NB4 (cell line): ENCODE data around the gene PER3.

Experiments
- DNase-seq: peaks from one replicate; pipeline ENCODE4 v3.0.0; 2010; ENCODE audit warnings: low read depth
- H3K4me3 ChIP-seq: one replicate; pipeline ENCODE4 v1.5.1; 2011; ENCODE audit warnings: mild to moderate bottlenecking, low read depth, low read length, moderate library complexity
- MYC ChIP-seq: IDR thresholded peaks from 2 replicates; pipeline ENCODE4 v1.6.1; 2011; ENCODE audit warnings: low read depth, low read length
- POLR2A ChIP-seq: IDR thresholded peaks from 2 replicates; pipeline ENCODE4 v1.6.1; 2011; ENCODE audit warnings: mild to moderate bottlenecking; ENCODE audit not compliant: insufficient read length; ENCODE audit errors: extremely low read depth
- TF ChIP-seq, protein P1 (sequence below): IDR thresholded peaks from 2 replicates; pipeline ENCODE4 v1.6.1; 2011; ENCODE audit warnings: low read depth, low read length
- TF ChIP-seq, protein P2 (sequence below): IDR thresholded peaks from one replicate; pipeline ENCODE4 v1.5.1; 2012; ENCODE audit warnings: low read depth, low read length

PER3 gene

DNA sequence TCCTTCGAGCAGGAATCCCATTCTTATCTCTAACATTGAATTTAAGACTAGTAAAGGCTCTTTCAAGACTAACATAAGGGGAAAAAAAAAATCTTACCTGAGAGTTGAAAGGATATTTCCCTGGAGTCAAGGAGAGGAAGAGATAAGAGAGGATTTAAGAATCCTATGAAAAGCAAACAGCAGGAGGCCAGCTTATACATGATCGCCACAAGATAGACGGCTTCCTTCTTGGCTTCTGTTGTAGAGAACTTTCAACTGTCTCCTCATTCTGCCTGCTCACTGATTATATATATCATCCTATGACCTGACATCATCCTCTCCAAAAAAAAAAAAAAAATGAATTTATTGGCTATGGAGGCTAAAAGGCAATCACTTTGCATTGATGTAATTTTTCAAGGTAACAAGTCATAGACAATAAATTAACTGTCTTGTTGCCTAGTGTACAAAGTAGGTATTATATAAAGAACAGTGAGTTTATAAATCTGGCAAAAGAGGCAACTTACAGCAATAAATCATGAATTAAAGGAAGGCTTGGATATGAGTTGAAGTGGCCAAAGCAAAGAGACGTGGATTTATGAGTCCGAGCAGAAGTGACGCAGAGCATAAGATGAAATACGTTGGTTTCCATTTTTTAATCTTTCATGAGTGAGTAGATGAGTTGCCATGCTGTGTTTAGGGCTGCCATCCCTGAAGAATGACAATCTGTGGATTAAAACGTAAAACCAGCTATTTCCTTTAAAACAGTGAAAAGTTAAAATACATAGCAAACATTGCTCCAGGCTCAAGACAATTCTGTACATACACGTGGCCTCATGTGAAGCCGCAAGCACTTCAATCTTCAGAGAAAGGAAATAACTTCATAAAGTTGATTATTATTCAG lies 69.0 kb downstream of the PER3 start, which contains the start of gene UTS2:
UTS2 (minus strand) TSS at position 262 of the 880 bp plus-strand sequence; CDS start at position 200, 62 bp downstream.
- no peak within 1 kb of the TSS for H3K4me3 ChIP-seq
- DNase-seq, result no peak
- TF ChIP-seq, protein P1, sequence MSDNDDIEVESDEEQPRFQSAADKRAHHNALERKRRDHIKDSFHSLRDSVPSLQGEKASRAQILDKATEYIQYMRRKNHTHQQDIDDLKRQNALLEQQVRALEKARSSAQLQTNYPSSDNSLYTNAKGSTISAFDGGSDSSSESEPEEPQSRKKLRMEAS, result no peak
- TF ChIP-seq, protein P2, sequence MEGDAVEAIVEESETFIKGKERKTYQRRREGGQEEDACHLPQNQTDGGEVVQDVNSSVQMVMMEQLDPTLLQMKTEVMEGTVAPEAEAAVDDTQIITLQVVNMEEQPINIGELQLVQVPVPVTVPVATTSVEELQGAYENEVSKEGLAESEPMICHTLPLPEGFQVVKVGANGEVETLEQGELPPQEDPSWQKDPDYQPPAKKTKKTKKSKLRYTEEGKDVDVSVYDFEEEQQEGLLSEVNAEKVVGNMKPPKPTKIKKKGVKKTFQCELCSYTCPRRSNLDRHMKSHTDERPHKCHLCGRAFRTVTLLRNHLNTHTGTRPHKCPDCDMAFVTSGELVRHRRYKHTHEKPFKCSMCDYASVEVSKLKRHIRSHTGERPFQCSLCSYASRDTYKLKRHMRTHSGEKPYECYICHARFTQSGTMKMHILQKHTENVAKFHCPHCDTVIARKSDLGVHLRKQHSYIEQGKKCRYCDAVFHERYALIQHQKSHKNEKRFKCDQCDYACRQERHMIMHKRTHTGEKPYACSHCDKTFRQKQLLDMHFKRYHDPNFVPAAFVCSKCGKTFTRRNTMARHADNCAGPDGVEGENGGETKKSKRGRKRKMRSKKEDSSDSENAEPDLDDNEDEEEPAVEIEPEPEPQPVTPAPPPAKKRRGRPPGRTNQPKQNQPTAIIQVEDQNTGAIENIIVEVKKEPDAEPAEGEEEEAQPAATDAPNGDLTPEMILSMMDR, result no peak
- TF ChIP-seq MYC, result no peak
- no peak for TF ChIP-seq POLR2A

DNA sequence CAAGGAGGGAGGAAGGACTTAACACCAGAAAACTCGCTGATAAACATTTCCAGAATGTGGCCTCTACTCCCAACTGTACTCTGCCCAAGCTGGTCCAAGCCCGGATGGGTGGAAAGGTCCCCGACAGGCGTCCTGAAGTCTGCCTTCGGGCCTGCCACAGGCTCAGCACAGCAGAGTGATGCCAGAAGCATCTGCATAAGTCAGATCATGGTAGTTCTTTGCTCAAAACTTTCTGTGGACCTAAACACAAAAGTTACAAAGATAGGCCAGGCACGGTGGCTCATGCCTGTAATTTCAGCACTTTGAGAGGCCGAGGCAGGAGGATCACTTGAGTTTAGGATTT lies 69.6 kb downstream of the PER3 start:
- no peak for DNase-seq
- TF ChIP-seq MYC, result no peak
- TF ChIP-seq, protein P1, result no peak
- TF ChIP-seq, protein P2, result no peak
- no peak for TF ChIP-seq POLR2A
- no peak overlapping the region for H3K4me3 ChIP-seq

DNA sequence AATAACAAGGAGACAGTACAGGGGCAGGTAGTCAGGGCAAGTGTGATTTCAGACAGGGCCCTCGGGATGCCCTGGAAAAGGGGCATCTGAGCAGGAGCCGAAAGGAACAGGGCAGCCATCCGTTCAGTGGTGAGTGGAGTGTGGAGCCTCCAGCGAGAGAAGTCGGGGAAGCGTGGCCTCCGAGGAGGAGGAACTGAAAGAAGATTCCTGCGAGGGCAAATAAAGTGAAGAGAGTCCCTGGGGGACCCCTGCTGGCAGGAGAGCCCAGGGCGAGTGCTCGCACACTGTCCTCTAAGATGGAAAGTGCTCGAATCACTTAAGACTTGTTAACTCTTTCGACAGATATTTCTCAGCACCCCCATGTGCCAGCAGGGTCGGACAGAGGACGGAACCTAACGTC lies 72.3 kb downstream of the PER3 start:
- DNase-seq, result peak; percentile 72
- no peak overlapping the region for H3K4me3 ChIP-seq
- TF ChIP-seq, protein P2, result peak; percentile 18
- no peak for TF ChIP-seq MYC

DNA sequence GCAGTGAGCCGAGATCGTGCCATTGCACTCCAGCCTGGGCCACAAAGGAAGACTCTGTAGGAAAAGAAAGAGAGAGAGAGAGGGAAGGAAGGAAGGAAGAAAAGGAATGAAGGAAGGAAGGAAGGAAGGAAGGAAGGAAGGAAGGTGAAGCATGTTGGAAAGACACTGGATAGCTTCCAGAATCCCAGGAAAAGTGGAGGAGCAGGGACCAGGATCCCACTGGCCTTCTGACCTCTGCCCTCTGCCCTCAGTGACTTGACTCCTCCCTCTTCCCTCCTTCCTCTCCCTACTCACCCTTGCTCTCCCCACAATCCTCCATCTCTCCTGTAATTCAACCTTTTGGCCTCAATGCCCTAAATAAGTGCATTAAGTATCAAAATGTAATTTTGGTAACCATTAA lies 72.9 kb downstream of the PER3 start:
- DNase-seq, result no peak
- H3K4me3 ChIP-seq, result no peak overlapping the region
- TF ChIP-seq POLR2A (no peak), MYC (no peak)
- TF ChIP-seq, protein P2, result no peak
- TF ChIP-seq, protein P1, result no peak

DNA sequence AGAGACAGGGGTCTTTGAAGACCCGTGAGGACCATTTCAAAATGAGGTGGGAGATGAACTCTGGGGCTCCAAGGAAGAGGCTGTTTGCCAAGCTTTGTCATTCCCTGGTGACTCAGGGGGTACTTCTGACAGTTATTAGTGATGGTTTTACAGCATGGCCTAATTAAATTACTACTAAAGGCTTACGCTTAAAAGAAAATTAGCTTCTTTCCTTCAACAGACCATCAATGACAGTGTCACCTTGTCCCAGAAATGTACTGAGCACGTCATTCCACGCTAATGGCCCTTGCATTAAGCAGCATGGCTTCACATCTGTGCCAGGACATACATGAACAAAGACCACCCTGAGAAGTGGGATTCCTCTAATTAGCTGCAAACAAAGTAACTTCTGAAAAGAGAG lies 73.9 kb downstream of the PER3 start:
- DNase-seq, result no peak
- no peak overlapping the region for H3K4me3 ChIP-seq
- TF ChIP-seq POLR2A (no peak), MYC (no peak)
- TF ChIP-seq, protein P2, result no peak
- TF ChIP-seq, protein P1, result no peak

DNA sequence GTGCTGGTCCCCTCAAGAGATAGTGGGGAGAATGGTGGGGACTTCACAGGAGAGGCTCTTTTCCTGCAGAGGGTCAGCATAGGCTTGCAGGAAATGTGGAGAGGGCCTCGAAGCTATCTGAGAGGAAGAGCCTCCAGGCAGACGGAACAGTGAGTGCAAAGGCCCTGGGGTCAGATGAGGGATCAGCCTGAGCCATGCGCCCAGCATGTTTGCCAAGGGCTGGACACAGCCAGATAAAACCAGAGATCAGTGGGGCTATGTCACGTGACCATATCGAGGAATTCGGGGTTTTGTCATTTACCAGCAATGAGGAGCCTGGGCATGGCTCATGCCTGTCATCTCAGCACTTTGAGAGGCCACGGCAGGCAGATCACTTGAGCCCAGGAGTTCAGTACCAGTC lies 75.3 kb downstream of the PER3 start:
- H3K4me3 ChIP-seq, result no peak overlapping the region
- TF ChIP-seq, protein P2, result no peak
- TF ChIP-seq MYC (no peak), POLR2A (no peak)
- TF ChIP-seq, protein P1, result no peak
- no peak for DNase-seq
